ENCODE measurements around the gene LCE7A.

The LCE7A gene

DNA sequence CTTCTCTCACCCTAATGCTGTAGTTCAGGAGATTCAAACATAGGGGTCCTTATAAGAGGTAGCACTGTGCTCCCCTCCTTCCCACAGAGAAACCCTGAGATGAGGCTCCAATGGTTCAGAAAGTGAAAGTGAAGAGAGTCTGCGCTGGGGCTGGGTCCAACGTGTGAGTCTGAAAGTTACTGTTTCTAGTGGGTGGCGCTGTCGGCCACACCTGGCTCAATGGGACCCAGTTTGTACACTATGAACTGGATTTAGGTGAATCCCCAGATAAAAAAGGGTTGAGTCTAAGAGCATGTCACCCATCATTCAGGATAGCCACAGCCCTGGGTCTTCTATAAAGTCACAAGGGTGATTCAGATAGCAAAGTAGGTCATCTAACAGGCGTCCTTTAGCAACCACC, 21.1 kb downstream of the LCE7A start:
- no peak for DNase-seq

GRCh38 chr1:152884085-152884484, 24.3 kb downstream of the LCE7A start:
- DNase-seq, result no peak

DNA sequence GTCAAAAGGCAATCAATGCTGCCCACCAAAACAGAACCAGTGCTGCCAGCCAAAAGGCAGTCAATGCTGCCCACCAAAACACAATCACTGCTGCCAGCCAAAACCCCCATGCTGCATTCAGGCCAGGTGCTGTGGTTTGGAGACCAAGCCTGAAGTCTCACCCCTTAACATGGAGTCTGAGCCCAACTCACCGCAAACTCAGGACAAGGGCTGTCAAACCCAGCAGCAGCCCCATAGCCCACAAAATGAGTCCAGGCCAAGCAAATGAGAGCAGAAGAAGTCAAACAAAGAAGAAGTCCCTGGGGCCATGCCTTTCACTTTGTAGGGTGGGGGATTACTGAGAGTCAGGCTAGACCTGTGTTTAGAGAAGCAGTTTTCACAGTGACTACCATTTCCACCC, 24.7 kb downstream of the LCE7A start:
- DNase-seq, result no peak

DNA sequence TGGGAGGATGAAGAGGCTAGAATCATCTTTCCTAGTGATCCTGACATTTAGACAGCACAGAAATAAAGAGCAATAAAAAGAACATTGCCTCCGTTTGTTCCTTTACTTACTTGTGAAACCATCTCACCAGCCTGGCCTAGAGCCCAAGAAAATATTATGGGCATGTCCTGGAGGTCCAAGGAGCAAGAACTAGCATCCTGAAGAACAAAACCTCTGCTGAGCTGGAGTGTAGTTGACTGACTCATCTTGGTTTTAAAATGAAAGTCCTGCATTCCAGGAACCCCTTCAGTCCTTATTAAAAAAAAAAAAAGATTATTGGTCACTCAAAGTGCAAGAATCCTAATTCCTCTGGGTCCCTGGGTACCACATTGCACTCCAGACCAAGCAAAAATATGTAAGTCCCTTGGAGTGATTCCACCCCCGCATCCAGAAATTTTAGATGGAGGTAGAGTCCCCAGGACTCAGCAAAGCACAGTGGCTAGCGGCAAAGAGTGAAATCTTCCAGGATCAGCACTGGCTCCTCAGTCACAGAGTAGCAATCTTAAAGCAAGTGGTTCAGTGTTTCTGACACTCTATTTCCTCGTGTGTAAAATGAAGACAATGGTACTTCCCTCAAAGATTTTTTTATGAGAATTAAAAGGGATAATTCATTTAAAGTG, 25.3 kb downstream of the LCE7A start:
- DNase-seq, result no peak

DNA sequence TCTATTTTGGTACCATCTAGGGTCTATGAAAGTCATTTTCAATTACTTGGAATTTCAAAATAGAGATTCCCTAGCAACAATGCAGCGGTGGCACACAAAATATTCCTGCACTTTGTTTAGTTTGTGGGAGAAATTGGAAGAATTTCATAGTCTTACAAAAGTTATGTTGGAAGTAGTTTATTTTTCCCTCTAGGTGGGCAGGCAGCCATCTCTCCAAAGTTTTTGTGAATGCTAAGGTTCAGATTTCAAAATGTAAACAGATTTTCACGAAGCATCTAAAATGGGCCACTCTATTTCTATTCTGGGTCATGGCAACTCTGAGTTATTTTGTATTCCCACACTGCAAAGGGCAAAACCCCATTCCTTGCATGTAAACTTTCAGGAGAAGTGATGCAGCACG, 26.3 kb downstream of the LCE7A start:
- DNase-seq, result no peak

DNA sequence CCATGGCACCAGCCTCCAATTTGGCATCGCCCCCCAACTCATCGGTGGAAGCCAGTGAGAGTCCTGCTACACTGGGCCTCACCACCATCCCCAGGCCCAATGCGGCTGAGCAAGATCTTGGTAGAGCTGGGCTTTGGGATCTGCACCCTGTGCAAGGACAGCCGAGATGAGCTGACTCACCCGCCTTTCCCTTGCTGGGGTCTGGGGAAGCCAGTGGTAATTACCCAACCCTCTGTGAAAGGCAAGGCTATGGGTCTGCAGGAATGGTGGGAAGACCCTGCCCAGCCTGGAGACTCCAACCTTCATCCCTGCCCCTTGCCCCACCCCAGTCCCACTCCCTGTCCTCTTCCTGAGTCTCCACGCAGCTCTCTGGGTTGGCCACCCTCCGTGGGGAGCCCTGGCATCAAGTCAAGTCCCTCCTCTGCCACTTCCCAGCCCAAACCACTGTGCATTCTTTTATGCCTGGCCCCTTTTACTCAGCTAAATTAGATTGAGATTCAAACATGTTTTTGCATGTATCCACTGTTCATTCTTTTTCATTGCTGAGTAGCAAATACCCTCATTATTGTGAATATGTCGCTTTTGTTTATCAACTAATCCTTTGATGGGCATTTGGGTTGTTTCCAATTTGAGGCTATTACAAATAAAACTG, 27.1 kb downstream of the LCE7A start:
- no peak for DNase-seq

DNA sequence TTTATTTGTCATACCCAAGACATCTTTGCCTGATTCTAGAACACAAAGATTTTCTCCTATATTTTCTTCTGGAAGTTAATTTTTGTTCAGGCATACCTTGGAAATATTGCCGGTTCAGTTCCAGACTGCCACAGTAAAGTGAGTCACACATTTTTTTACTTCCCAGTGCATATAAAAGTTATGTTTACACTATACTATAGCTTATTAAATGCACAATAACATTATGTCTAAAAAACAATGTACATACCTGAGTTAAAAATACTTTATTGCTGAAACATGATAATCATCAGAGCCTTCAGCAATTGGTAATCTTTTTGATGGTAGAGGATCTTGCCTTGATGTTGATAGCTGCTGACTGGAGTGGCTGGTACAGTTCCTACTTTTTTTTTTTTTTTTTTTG, 28.3 kb downstream of the LCE7A start:
- DNase-seq, result no peak

DNA sequence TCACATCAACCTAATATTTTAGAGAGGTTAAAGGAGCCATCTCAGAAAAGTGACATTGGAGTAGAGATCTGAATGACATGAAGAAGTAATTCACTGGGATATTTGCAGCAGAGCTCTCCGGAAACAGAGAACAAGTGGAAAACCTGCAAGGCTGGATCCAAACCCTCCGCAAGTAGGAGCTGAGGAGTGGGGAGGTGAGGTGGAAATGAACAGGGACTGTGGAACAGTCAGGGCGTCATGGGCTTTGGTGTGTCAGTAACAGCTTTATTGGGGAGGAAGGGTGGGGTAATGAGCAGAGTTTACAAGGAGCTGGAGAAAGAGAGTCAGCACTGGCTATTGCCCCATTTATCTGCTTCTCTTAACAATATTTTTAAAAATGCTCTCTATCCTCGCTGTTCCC, 39.2 kb downstream of the LCE7A start:
- no peak for DNase-seq

GRCh38 chr1:152899883-152900282, 40.1 kb downstream of the LCE7A start:
- DNase-seq, result no peak

DNA sequence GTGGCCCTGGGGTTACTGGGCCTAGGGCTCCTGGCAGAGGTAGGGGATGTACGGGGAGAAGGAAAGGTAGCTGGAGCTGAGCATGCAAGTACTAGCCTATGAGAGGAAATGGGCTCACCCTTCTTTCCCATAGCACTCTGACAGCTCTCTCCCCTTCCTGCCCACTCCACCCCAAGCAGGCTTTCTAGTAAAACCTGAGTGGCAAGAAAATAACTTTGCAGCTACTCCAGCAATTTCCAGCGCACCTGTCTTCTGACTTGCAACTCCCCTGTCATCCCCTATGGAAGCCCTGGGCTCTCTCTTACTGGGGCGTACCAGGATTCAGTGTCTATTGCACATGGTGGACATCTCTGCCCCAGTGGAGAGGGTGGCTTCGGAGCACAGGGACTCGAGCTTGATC, 41.8 kb downstream of the LCE7A start:
- DNase-seq, result no peak

DNA sequence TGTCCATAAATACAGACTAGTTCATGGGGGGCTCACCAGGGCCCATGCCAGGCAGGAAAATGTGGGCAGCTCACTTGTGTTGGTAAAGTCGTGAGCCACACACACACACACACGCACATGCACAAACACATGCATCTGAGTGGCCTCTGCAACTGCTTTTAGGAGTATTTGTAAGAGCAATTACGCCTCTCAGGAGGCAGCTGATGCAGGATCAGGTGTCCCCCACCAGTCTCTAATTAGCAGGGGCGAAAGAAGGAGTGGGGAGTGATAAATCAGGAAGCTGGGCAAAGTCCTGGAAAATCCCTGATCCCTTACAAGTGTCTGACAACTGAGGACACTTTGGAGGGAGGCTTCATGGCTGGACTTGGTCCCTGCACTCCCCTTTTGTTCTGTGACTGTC, 42.8 kb downstream of the LCE7A start:
- no peak for DNase-seq

GRCh38 chr1:152904688-152905440, 45.1 kb downstream of the LCE7A start:
- no peak for DNase-seq

DNA sequence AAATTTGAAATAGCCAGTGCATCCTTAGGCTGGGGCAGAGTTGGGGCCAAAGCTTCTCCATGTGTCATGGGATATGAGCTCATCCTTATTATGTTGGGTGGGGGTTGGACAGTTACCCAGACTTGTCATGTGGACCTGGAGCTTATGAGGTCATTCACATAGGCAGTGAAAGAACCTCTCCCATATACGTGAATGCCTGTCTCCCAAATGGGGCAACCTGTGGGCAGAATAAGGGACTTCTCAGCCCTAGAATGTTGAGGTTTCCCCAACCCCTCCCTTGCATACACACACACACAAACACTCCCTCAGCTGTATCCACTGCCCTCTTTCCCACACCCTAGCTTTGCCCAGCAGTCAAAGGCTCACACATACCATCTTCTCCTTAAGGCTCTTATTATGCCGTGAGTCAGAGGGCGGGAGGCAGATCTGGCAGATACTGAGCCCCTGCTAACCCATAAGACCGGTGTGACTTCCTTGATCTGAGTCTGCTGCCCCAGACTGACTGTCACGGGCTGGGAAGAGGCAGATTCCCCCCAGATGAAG, 46.3 kb downstream of the LCE7A start:
- DNase-seq, result no peak

- DNase-seq, result no peak
Measured at GRCh38 chr1:152907686-152908601, 48.1 kb downstream of the LCE7A start, which contains the start of gene IVL. IVL (plus strand) TSS chr1:152908546; CDS start chr1:152909798, 1,252 bp downstream.

DNA sequence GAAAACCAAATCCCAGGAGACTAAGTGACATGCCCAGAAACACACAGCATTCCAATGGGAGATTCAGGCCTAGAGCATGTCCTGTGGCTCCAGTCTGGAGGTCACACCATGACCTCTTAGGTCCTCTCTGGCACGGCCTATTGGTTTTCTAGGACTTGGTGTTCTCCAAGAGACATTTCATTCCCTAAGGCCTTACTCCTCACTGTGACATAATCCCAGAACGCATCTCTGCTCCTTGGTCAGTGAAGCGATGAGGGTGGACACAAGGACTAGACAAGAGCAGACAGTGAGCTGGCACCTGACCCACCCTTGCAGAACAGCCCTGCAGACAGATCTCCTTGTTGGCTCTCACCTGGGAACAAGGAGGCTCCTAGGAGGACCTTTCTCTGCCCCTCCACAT, 49.4 kb downstream of the LCE7A start:
- DNase-seq, result no peak
